B cell (primary cell): ENCODE data around the gene RARB. TPM values are rescaled to one million over a fixed set of nuclear protein-coding genes. Genes with fewer than 3 reads are reported as not detected.

Experiments
- ATAC-seq: fragments of 200-7000 bp; cut with Tn5 transposase; one replicate; pipeline ENCODE4 v1.10.0; 2021; ENCODE audit warnings: low read depth, mild to moderate bottlenecking, moderate number of reproducible peaks, moderate library complexity
- CTCF ChIA-PET: fragments of 350-600 bp; sonication (Branson Sonifier 250); formaldehyde crosslinking; loops from one replicate; lab custom pipeline; 2021; ENCODE audit warnings: antibody characterized with exemption, inconsistent platforms; lab: Charles Lee
- POLR2A ChIA-PET: fragments of 350-600 bp; sonication (Branson Sonifier 250); formaldehyde crosslinking; loops from one replicate; lab custom pipeline; 2021; ENCODE audit warnings: antibody characterized with exemption; lab: Charles Lee
- DNase-seq: peaks from one replicate; pipeline ENCODE4 v3.0.0; 2013
- H2AFZ ChIP-seq: 2 replicates; pipeline ENCODE4 v1.6.1; 2012; ENCODE audit warnings: mild to moderate bottlenecking, low read depth, low read length; ENCODE audit not compliant: insufficient read depth, poor library complexity, severe bottlenecking
- H3K27ac ChIP-seq, 2 donors: 1 replicate in 1 of 2; 2 replicates in 1 of 2; pipeline ENCODE4 v1.5.1; 2012 to 2013; ENCODE audit warnings: low read length in 2 of 2, mild to moderate bottlenecking in 2 of 2, moderate library complexity in 1 of 2
- H3K27me3 ChIP-seq, 4 experiments: fragments of 200-600 bp in 1 of 4; sonication (generic) in 1 of 4; replicated peaks in 1 of 4; 1 replicate in 2 of 4; 2 replicates in 2 of 4; pipeline versions ENCODE4 v1.6.1 to v1.7.0; 2013 to 2016; ENCODE audit warnings: low read length in 3 of 4, mild to moderate bottlenecking in 2 of 4, mixed read lengths in 1 of 4, moderate library complexity in 1 of 4; ENCODE audit not compliant: insufficient read depth in 4 of 4, control insufficient read depth in 3 of 4; ENCODE audit errors: control extremely low read depth in 1 of 4
- H3K36me3 ChIP-seq, 2 experiments: replicated peaks in 1 of 2; 1 replicate in 1 of 2; 2 replicates in 1 of 2; pipeline versions ENCODE4 v1.6.1 to v1.7.1; 2013; ENCODE audit warnings: low read length in 1 of 2; ENCODE audit not compliant: insufficient read depth in 2 of 2, control insufficient read depth in 1 of 2; ENCODE audit errors: control extremely low read depth in 1 of 2, extremely low read depth in 1 of 2
- H3K4me1 ChIP-seq, 2 donors: fragments of 200-600 bp in 1 of 2; sonication (generic) in 1 of 2; 1 replicate in 1 of 2; 2 replicates in 1 of 2; pipeline versions ENCODE4 v1.5.1 to v1.6.1; 2013 to 2017; ENCODE audit warnings: low read length in 2 of 2; ENCODE audit not compliant: control insufficient read depth in 2 of 2, insufficient read depth in 2 of 2
- H3K4me2 ChIP-seq: replicated peaks from 2 replicates; pipeline ENCODE3; 2012; ENCODE audit warnings: mild to moderate bottlenecking, low read depth, low read length; ENCODE audit not compliant: poor library complexity, severe bottlenecking
- H3K4me3 ChIP-seq, 5 experiments: fragments of 200-600 bp in 1 of 5; sonication (generic) in 1 of 5; 1 replicate in 3 of 5; 2 replicates in 2 of 5; pipeline versions ENCODE4 v1.5.1 to v1.7.0; 2011 to 2016; ENCODE audit warnings: low read length in 4 of 5, mild to moderate bottlenecking in 4 of 5, low read depth in 2 of 5, control low read depth in 1 of 5, moderate library complexity in 1 of 5; ENCODE audit not compliant: insufficient read depth in 1 of 5; ENCODE audit errors: control extremely low read depth in 1 of 5, extremely low read depth in 1 of 5
- H3K79me2 ChIP-seq: fragments of 200-600 bp; sonication (generic); one replicate; pipeline ENCODE4 v1.6.0; 2016; ENCODE audit warnings: low read length; ENCODE audit not compliant: control insufficient read depth, insufficient read depth
- H3K9ac ChIP-seq: fragments of 200-600 bp; sonication (generic); 2 replicates; pipeline ENCODE4 v1.6.1; 2017; ENCODE audit warnings: mild to moderate bottlenecking, low read length, moderate library complexity
- H3K9me3 ChIP-seq, 3 donors: one replicate each; pipeline versions ENCODE4 v1.6.1 to v1.7.1; 2013; ENCODE audit warnings: low read length in 2 of 3; ENCODE audit not compliant: control insufficient read depth in 2 of 3, insufficient read depth in 1 of 3; ENCODE audit errors: control extremely low read depth in 1 of 3
- H4K20me1 ChIP-seq: 2 replicates; pipeline ENCODE4 v1.6.0; 2012; ENCODE audit warnings: mild to moderate bottlenecking, low read length; ENCODE audit not compliant: insufficient read depth, control insufficient read depth, poor library complexity, severe bottlenecking
- H3K27ac Mint-ChIP-seq: one replicate; pipeline ENCODE4 v1.8.0; 2021; ENCODE audit warnings: mixed read lengths
- H3K27me3 Mint-ChIP-seq: one replicate; pipeline ENCODE4 v1.8.0; 2021; ENCODE audit warnings: mixed read lengths
- H3K4me1 Mint-ChIP-seq: one replicate; pipeline ENCODE4 v1.8.0; 2021; ENCODE audit warnings: mixed read lengths
- H3K4me3 Mint-ChIP-seq: one replicate; pipeline ENCODE4 v1.8.0; 2021; ENCODE audit warnings: mixed read lengths
- H3K9me3 Mint-ChIP-seq: one replicate; pipeline ENCODE4 v1.8.0; 2022; ENCODE audit warnings: mixed read lengths; ENCODE audit not compliant: insufficient read depth
- CTCF ChIP-seq: fragments of 200-600 bp; IDR thresholded peaks from one replicate; pipeline ENCODE4 v1.8.0; 2022; ENCODE audit warnings: antibody characterized with exemption, mild to moderate bottlenecking
- EZH2 ChIP-seq: IDR thresholded peaks from 2 replicates; pipeline ENCODE4 v1.6.1; 2012; ENCODE audit warnings: borderline replicate concordance, low read depth, mild to moderate bottlenecking, moderate library complexity, low read length; ENCODE audit not compliant: insufficient read depth, poor library complexity, severe bottlenecking
- WGBS: methylation state at CpG from one replicate; pipeline ENCODE4 v1.1.5; 2013; ENCODE audit warnings: missing lambda C conversion rate; ENCODE audit not compliant: insufficient coverage; 5-methylcytosine and 5-hydroxymethylcytosine counted together
- intact Hi-C: fragments of 100-400 bp; cut with micrococcal nuclease; formaldehyde crosslinking; loops from one replicate; pipeline ENCODE4 v1.10.0; 2022
- polyA plus RNA-seq: library from polyadenylated mRNA; depleted of rRNA; stranded (reverse); fragments of >200 nt; gene quantifications from 2 replicates; pipeline ENCODE4 v1.2.3, GENCODE V29; 2012
- total RNA-seq, 2 donors: library from RNA; stranded (reverse); fragments of 120-200 nt in 1 of 2; gene quantifications; 1 replicate in 1 of 2; 2 replicates in 1 of 2; pipeline versions ENCODE4 v1.2.3 to v1.2.4, GENCODE V29; 2013 to 2022

RARB gene
- total and polyA plus RNA-seq, 2 donors (not counting 1 experiment from before 2014, with no cell fraction given) = not detected

GRCh38 chr3:25486932-25487331 is 58.9 kb downstream of the RARB start:
- intact Hi-C loops = no loop called here
- POLR2A ChIA-PET = no interaction called here
- Mint-ChIP-seq H3K27ac (no peak overlapping the region), H3K4me1 (no peaks in the 10 kb centered on the region), H3K27me3 (no peaks in the 10 kb centered on the region), H3K9me3 (no peaks in the 10 kb centered on the region), H3K4me3 (no peak overlapping the region)
- Histone ChIP-seq H3K79me2 (no peaks in the 10 kb centered on the region), H2AFZ (no peak overlapping the region), H3K4me2 (no peak overlapping the region), H3K9ac (no peak overlapping the region), H4K20me1 (no peaks in the 10 kb centered on the region), H3K9me3 (peaks cover 0 to 4% (median 1%) of the 10 kb centered on the region in 3 donors), H3K27ac (no peak overlapping the region), H3K36me3 (no peaks in the 10 kb centered on the region), H3K27me3 (no peaks in the 10 kb centered on the region), H3K4me3 (no peak overlapping the region), H3K4me1 (no peaks in the 10 kb centered on the region)
- CTCF ChIA-PET = no interaction called here
- DNase-seq = no peak
- no peak for ATAC-seq
- no CpG with 5 or more reads among the region's 6 CpGs for WGBS
- TF ChIP-seq EZH2 = no peak
- TF ChIP-seq CTCF = no peak

GRCh38 chr3:25489858-25490593 is 62.0 kb downstream of the RARB start:
- H3K4me2 ChIP-seq = no peak overlapping the region
- peaks cover 15% of the 10 kb centered on the region for H3K9me3 Mint-ChIP-seq
- ChIA-PET POLR2A (no interaction called here), CTCF (interaction anchor here (0.6 kb wide), 1 partner anchor 21 kb away, joined by 3 read pairs; no protein-coding TSS in a partner anchor)
- peaks cover 3 to 15% (median 9%) of the 10 kb centered on the region in 3 donors for H3K9me3 ChIP-seq
- WGBS = no CpG with 5 or more reads among the region's 7 CpGs
- no peak for TF ChIP-seq EZH2
- TF ChIP-seq CTCF = no peak
- no peak overlapping the region for H3K9ac ChIP-seq
- H4K20me1 ChIP-seq = no peaks in the 10 kb centered on the region
- no peaks in the 10 kb centered on the region for H3K36me3 ChIP-seq
- H3K27me3 Mint-ChIP-seq = no peaks in the 10 kb centered on the region
- no peak overlapping the region for H2AFZ ChIP-seq
- no peaks in the 10 kb centered on the region for H3K79me2 ChIP-seq
- no peak for ATAC-seq
- no peak overlapping the region for H3K4me3 ChIP-seq
- H3K4me3 Mint-ChIP-seq = no peak overlapping the region
- no peak overlapping the region for H3K27ac Mint-ChIP-seq
- H3K4me1 Mint-ChIP-seq = no peaks in the 10 kb centered on the region
- intact Hi-C loops = no loop called here
- no peaks in the 10 kb centered on the region for H3K4me1 ChIP-seq
- H3K27ac ChIP-seq = no peak overlapping the region
- no peak for DNase-seq
- H3K27me3 ChIP-seq = peaks cover 0 to 2% (median 0%) of the 10 kb centered on the region in 4 experiments
